ENCODE data around the gene FCHO2.

FCHO2 gene

GRCh38 chr5:73081093-73081492 lies 125.3 kb downstream of the FCHO2 start:
- Histone ChIP-seq H3K18ac (ENCODE audit: low read length) (no peak overlapping the region), H3K27ac (ENCODE audit: low read depth, low read length) (no peak overlapping the region)
- WGBS (ENCODE audit: extremely low coverage, insufficient coverage, insufficient read length) = no CpG with 5 or more reads among the region's 4 CpGs

GRCh38 chr5:73088026-73088425 lies 132.2 kb downstream of the FCHO2 start:
- Histone ChIP-seq H3K9ac (ENCODE audit: low read length) (no peak overlapping the region), H3K14ac (ENCODE audit: low read length) (no peak overlapping the region)

More at GRCh38 chr5:73081093-73081492, 125.3 kb downstream of the FCHO2 start:
- no peak overlapping the region for H3K4ac ChIP-seq (ENCODE audit: low read depth, low read length)
- H4K8ac ChIP-seq (ENCODE audit: low read depth, low read length) = no peak overlapping the region
- no peak overlapping the region for H3K4me2 ChIP-seq (ENCODE audit: low read length)
- no peak overlapping the region for H2BK12ac ChIP-seq (ENCODE audit: low read length)
- H3K36me3 ChIP-seq (ENCODE audit: control insufficient read depth in 1 of 2, insufficient read depth in 2 of 2, low read length in 2 of 2) = peaks cover 13 to 14% of the 10 kb centered on the region in 2 experiments
- no peak overlapping the region for H4K12ac ChIP-seq (ENCODE audit: low read depth, low read length)
- no peaks in the 10 kb centered on the region for H3K79me1 ChIP-seq (ENCODE audit: low read length)
- H2AK5ac ChIP-seq (ENCODE audit: low read length) = no peak overlapping the region
- H3K27me3 ChIP-seq (ENCODE audit: insufficient read depth, low read length) = no peaks in the 10 kb centered on the region
- H3K79me2 ChIP-seq (ENCODE audit: control insufficient read depth, insufficient read depth, low read length, poor library complexity) = no peaks in the 10 kb centered on the region
- H2BK5ac ChIP-seq (ENCODE audit: low read depth, low read length, poor library complexity) = no peak overlapping the region
- no peak overlapping the region for H2AFZ ChIP-seq (ENCODE audit: insufficient read depth, low read length, poor library complexity)
- no peak overlapping the region for H3K14ac ChIP-seq (ENCODE audit: low read length)
- no peak for DNase-seq
- no peak overlapping the region for H3K4me3 ChIP-seq (ENCODE audit: low read depth, low read length)
- H2BK120ac ChIP-seq (ENCODE audit: insufficient read depth, low read length, poor library complexity) = no peak overlapping the region
- H3K9ac ChIP-seq (ENCODE audit: low read length) = no peak overlapping the region
- H3K23ac ChIP-seq (ENCODE audit: low read length) = no peak overlapping the region
- no peaks in the 10 kb centered on the region for H3K9me3 ChIP-seq (ENCODE audit: insufficient read depth, low read depth, low read length)
- no peak overlapping the region for H4K91ac ChIP-seq (ENCODE audit: low read depth, low read length)
- H3K4me1 ChIP-seq (ENCODE audit: control insufficient read depth in 1 of 2, insufficient read depth in 2 of 2, low read length in 2 of 2) = no peaks in the 10 kb centered on the region

DNA sequence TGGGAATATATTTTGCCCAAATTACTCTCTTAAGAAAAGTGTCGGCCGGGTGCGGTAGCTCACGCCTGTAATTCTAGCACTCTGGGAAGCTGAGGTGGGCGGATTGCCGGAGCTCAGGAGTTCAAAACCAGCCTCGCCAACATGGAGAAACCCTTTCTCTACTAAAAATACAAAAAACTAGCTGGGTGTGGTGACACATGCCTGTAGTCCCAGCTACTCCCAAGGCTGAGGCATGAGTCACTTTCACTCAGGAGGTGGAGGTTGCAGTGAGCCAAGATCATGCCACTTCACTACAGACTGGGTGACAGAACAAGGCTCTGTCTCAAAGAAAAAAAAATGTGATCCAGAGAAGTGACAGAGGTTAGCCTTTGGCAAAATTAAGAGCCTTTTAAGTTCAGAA lies 138.1 kb downstream of the FCHO2 start:
- no peak overlapping the region for H2BK120ac ChIP-seq (ENCODE audit: insufficient read depth, low read length, poor library complexity)
- DNase-seq = peak; percentile 6 to 42
- H3K79me2 ChIP-seq (ENCODE audit: control insufficient read depth, insufficient read depth, low read length, poor library complexity) = no peaks in the 10 kb centered on the region
- H3K14ac ChIP-seq (ENCODE audit: low read length) = no peak overlapping the region
- no peak overlapping the region for H3K18ac ChIP-seq (ENCODE audit: low read length)
- no peak overlapping the region for H2AK5ac ChIP-seq (ENCODE audit: low read length)
- no peak overlapping the region for H2AFZ ChIP-seq (ENCODE audit: insufficient read depth, low read length, poor library complexity)
- H3K4me3 ChIP-seq (ENCODE audit: low read depth, low read length) = no peak overlapping the region
- H3K9me3 ChIP-seq (ENCODE audit: insufficient read depth, low read depth, low read length) = no peaks in the 10 kb centered on the region
- H3K4me2 ChIP-seq (ENCODE audit: low read length) = no peak overlapping the region
- no peak overlapping the region for H3K9ac ChIP-seq (ENCODE audit: low read length)
- H4K91ac ChIP-seq (ENCODE audit: low read depth, low read length) = no peak overlapping the region
- no peak overlapping the region for H3K27ac ChIP-seq (ENCODE audit: low read depth, low read length)
- no peaks in the 10 kb centered on the region for H3K27me3 ChIP-seq (ENCODE audit: insufficient read depth, low read length)
- no peaks in the 10 kb centered on the region for H3K4me1 ChIP-seq (ENCODE audit: control insufficient read depth in 1 of 2, insufficient read depth in 2 of 2, low read length in 2 of 2)
- H3K4ac ChIP-seq (ENCODE audit: low read depth, low read length) = no peak overlapping the region
- peaks cover 2 to 3% of the 10 kb centered on the region in 2 experiments for H3K36me3 ChIP-seq (ENCODE audit: control insufficient read depth in 1 of 2, insufficient read depth in 2 of 2, low read length in 2 of 2)
- no CpG with 5 or more reads among the region's 7 CpGs for WGBS (ENCODE audit: extremely low coverage, insufficient coverage, insufficient read length)
- no peak overlapping the region for H2BK5ac ChIP-seq (ENCODE audit: low read depth, low read length, poor library complexity)
- no peak overlapping the region for H3K23ac ChIP-seq (ENCODE audit: low read length)
- H2BK12ac ChIP-seq (ENCODE audit: low read length) = no peak overlapping the region
- no peak overlapping the region for H4K12ac ChIP-seq (ENCODE audit: low read depth, low read length)
- no peak overlapping the region for H4K8ac ChIP-seq (ENCODE audit: low read depth, low read length)
- H3K79me1 ChIP-seq (ENCODE audit: low read length) = no peaks in the 10 kb centered on the region

More at GRCh38 chr5:73088026-73088425, 132.2 kb downstream of the FCHO2 start:
- no peak overlapping the region for H3K4ac ChIP-seq (ENCODE audit: low read depth, low read length)
- no peaks in the 10 kb centered on the region for H3K4me1 ChIP-seq (ENCODE audit: control insufficient read depth in 1 of 2, insufficient read depth in 2 of 2, low read length in 2 of 2)
- H3K79me1 ChIP-seq (ENCODE audit: low read length) = no peaks in the 10 kb centered on the region
- H4K91ac ChIP-seq (ENCODE audit: low read depth, low read length) = no peak overlapping the region
- no peak overlapping the region for H2AK5ac ChIP-seq (ENCODE audit: low read length)
- WGBS (ENCODE audit: extremely low coverage, insufficient coverage, insufficient read length) = no CpG with 5 or more reads among the region's 4 CpGs
- no peak overlapping the region for H3K4me2 ChIP-seq (ENCODE audit: low read length)
- no peak overlapping the region for H3K27ac ChIP-seq (ENCODE audit: low read depth, low read length)
- no peak overlapping the region for H2AFZ ChIP-seq (ENCODE audit: insufficient read depth, low read length, poor library complexity)
- no peak overlapping the region for H3K4me3 ChIP-seq (ENCODE audit: low read depth, low read length)
- no peak overlapping the region for H3K18ac ChIP-seq (ENCODE audit: low read length)
- no peaks in the 10 kb centered on the region for H3K79me2 ChIP-seq (ENCODE audit: control insufficient read depth, insufficient read depth, low read length, poor library complexity)
- no peak overlapping the region for H4K12ac ChIP-seq (ENCODE audit: low read depth, low read length)
- no peak overlapping the region for H4K8ac ChIP-seq (ENCODE audit: low read depth, low read length)
- H3K27me3 ChIP-seq (ENCODE audit: insufficient read depth, low read length) = no peaks in the 10 kb centered on the region
- H3K23ac ChIP-seq (ENCODE audit: low read length) = no peak overlapping the region
- H2BK5ac ChIP-seq (ENCODE audit: low read depth, low read length, poor library complexity) = no peak overlapping the region
- H2BK120ac ChIP-seq (ENCODE audit: insufficient read depth, low read length, poor library complexity) = no peak overlapping the region
- H3K9me3 ChIP-seq (ENCODE audit: insufficient read depth, low read depth, low read length) = no peaks in the 10 kb centered on the region
- H3K36me3 ChIP-seq (ENCODE audit: control insufficient read depth in 1 of 2, insufficient read depth in 2 of 2, low read length in 2 of 2) = peaks cover 8 to 11% of the 10 kb centered on the region in 2 experiments
- H2BK12ac ChIP-seq (ENCODE audit: low read length) = no peak overlapping the region
- DNase-seq = no peak

GRCh38 chr5:73094415-73094814 lies 138.6 kb downstream of the FCHO2 start:
- Histone ChIP-seq H3K4me2 (ENCODE audit: low read length) (no peak overlapping the region), H3K27me3 (ENCODE audit: insufficient read depth, low read length) (no peaks in the 10 kb centered on the region), H3K4me3 (ENCODE audit: low read depth, low read length) (no peak overlapping the region), H3K36me3 (ENCODE audit: control insufficient read depth in 1 of 2, insufficient read depth in 2 of 2, low read length in 2 of 2) (peaks cover 2 to 3% of the 10 kb centered on the region in 2 experiments), H2BK5ac (ENCODE audit: low read depth, low read length, poor library complexity) (no peak overlapping the region), H3K18ac (ENCODE audit: low read length) (no peak overlapping the region), H2AK5ac (ENCODE audit: low read length) (no peak overlapping the region), H3K27ac (ENCODE audit: low read depth, low read length) (no peak overlapping the region), H4K8ac (ENCODE audit: low read depth, low read length) (no peak overlapping the region), H3K23ac (ENCODE audit: low read length) (no peak overlapping the region), H3K79me2 (ENCODE audit: control insufficient read depth, insufficient read depth, low read length, poor library complexity) (no peaks in the 10 kb centered on the region), H3K4me1 (ENCODE audit: control insufficient read depth in 1 of 2, insufficient read depth in 2 of 2, low read length in 2 of 2) (no peaks in the 10 kb centered on the region), H4K12ac (ENCODE audit: low read depth, low read length) (no peak overlapping the region), H3K9ac (ENCODE audit: low read length) (no peak overlapping the region), H2AFZ (ENCODE audit: insufficient read depth, low read length, poor library complexity) (no peak overlapping the region), H2BK12ac (ENCODE audit: low read length) (no peak overlapping the region), H3K14ac (ENCODE audit: low read length) (no peak overlapping the region), H3K4ac (ENCODE audit: low read depth, low read length) (no peak overlapping the region), H3K9me3 (ENCODE audit: insufficient read depth, low read depth, low read length) (no peaks in the 10 kb centered on the region), H2BK120ac (ENCODE audit: insufficient read depth, low read length, poor library complexity) (no peak overlapping the region), H3K79me1 (ENCODE audit: low read length) (no peaks in the 10 kb centered on the region), H4K91ac (ENCODE audit: low read depth, low read length) (no peak overlapping the region)
- no peak for DNase-seq
- no CpG with 5 or more reads among the region's 1 CpG for WGBS (ENCODE audit: extremely low coverage, insufficient coverage, insufficient read length)

All from trophoblast cell (in vitro differentiated cells and primary cell).